DMS 273 (cell line): Measurements from ENCODE around the gene IRGC.

Source experiments
- DNase-seq: peaks from one replicate; lab custom pipeline; 2025; ENCODE audit not compliant: unreplicated experiment; lab: John Stamatoyannopoulos, UW

IRGC gene

DNA sequence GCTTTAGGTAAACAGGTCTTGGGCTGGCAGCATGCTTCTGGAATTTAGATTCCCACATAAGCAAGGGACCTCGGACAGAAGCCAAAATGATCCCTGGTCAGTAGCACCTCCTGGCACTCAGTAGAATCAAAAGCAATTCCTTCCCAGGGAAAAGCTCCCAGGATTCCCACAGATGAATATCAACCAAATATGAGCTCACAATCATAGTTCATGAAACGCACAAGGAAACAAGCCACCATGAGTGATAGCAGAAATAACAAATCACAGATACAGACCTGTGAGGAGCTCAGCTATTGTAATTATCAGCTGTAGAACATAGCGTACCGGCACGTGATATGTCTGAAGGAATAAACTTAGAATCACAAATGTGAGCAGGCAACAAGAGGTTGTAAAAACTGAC is 24.1 kb upstream of the IRGC start:
- no peak for DNase-seq

DNA sequence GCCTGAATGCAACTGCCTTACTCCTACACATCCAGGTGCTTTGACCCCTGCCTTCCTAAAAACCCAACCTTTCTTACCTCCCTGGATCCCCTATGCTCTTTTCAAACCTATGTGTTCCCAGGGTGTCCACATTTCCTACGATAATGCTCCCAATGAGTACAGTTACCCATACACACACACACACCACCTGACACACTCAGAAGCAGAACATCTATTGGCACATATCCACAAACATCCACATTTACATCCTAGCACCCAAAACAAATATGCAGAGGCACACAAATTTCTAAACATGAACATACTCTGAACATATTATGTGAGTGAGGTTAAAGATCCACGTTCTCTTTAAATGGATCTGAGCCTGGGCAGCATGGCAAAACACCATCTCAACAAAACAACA is 23.5 kb upstream of the IRGC start:
- no peak for DNase-seq

DNA sequence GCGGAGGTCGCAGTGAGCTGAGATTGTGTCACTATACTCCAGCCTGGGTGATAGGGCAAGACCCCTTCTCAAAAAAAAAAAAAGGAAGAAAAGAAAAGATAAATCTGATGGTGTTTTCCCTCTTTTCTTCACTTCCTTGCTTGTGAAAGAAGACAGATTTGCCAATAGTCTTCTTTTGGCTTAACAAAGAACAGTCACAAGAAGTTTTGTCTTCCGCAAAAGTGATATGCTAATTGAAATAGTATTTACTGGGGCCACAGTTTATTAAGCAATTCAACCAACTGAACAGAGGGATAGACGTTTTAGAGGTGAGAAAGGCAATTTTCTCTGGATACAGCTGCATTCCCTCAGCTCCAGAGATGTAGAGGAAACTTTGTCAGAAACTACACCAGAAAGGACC is 23.0 kb upstream of the IRGC start:
- DNase-seq: no peak

DNA sequence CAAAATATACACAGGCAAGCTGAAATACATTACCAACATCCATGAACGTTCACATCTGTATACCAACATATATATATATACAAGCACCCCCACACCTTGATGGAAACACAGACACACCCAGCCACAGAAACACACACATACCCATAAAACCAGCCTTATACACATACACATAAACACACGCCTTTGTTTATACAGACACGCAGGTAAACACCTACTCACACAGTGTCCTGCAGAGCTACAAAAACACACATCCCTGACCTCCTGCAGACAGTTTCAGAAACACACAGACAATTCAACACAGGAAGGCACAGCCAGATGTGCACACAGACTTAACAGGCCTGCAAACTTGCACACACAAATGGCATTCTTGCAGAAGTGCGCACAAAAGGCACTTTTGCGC is 21.3 kb upstream of the IRGC start:
- no peak for DNase-seq

DNA sequence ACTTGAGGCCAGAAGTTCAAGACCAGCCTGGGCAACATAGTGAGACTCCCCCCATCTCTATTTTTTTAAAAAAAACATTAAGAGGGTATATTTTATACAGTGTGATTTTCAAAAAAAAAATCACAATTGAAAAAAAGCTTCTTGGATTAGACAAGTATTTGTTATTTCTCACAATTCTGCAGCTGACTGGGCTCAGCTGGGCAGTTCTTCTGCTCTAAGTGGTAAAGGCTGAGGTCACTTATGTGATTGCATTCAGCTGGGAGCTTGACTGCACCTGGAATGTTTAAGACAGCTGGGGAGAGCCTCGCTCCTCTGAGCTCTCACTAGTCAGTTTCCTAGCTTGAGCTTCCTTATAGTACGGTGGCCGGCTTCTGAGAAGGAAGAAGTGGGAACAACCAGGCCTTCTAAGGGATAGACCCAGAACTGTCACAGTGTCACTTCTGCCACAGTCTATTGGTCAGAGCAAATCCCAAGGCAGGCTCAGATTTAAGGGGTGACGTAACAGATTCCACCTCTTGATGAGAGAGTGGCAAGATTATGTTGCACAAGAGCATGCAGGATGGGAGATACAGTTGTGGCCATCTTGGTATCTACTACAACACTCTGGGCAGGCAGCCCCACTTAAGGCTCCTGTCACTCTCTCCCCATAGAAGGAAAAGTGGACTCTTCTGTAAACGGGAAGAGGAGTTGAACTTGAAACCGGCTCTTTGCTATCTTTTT is 19.7 kb upstream of the IRGC start:
- no peak for DNase-seq

DNA sequence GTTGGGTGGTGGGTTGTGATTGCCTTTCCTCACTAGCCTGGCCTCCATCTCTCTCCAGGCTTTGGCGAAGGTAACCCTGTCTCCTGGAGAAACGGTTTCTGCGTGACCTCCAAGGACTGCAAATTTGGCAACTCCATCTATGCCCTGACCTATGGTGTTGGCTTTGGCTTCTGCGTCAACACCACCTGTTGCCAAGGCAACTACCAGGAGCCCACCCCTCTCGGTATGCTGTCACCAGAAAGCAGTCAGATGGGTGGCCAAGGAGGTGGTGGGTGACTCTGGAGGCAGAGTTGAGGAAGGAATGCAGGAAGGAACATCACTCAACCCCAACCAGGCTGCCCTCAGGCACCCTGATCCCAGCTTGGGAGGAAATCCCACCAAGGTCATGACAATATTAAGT is 18.6 kb upstream of the IRGC start:
- DNase-seq: no peak

DNA sequence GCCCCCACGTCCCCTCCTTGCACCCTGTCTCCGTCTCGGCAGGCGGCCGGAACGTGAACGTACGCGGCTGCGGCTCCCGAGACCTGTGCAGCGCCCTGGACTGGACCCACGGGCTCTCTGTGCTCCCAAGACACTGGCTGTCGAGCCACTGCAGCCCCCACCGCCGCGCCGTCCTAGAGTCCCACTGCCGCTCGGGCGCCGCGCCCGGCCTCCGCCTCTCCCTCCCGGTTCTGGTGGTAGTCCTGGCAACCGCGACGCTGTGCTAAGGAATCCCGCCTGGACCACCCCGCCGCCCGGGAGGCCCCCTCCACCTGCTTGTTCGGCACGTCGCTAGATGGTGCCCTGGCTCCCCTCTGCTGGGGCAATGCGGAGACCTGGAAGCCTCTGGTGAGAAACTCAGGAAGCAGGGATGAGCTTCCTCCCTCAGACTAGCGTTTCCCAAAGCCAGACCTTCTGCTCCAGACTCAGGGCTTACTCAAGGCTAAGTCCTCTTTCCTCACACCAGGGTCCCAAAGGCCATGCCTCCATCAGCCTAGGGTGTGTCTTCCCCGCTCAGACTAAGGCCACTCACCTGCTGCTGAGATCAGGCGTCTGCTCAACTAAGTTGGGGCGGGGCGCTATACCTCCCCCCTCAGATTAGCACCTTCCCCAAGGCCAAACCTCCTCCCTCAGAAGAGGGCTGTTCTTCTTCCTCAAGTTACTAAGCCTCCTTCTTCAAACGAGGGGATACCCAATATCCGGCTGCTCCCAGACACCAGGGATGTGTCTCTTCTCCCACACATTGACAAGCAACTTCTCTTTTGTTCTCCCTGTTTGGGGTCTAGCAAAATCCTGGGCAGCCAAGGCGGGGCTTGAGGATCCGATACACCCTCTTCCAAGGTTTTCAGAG is 16.1 kb upstream of the IRGC start:
- peak; percentile 56 for DNase-seq

DNA sequence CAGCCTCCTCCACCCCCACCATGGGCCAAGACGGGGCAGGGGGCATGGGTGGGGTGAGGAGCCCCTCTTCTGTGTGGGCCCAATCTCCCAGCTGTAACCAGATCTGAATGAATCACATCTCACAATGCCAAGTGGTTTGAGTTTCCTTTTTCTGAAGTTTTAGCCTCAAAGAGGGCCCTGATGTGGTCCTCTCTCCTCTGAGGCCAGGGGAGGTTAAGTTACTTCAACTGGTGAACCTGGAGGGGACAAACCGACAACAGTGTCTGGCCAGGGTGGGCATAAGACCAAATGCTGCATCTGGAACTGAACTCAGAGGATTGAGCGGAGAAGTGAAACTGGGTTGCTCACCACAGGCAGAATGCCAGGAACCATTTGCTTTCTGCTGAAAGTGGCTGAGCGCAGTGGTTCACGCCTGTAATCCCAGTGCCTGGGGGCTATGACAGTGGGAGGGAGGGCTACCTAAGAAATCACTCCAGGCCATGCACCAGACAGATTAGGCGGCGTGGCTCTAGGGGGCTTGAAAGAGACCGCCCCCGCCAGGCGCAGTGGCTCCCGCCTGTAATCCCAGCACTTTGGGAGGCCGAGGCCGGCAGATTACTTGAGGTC is 15.4 kb upstream of the IRGC start:
- no peak for DNase-seq

DNA sequence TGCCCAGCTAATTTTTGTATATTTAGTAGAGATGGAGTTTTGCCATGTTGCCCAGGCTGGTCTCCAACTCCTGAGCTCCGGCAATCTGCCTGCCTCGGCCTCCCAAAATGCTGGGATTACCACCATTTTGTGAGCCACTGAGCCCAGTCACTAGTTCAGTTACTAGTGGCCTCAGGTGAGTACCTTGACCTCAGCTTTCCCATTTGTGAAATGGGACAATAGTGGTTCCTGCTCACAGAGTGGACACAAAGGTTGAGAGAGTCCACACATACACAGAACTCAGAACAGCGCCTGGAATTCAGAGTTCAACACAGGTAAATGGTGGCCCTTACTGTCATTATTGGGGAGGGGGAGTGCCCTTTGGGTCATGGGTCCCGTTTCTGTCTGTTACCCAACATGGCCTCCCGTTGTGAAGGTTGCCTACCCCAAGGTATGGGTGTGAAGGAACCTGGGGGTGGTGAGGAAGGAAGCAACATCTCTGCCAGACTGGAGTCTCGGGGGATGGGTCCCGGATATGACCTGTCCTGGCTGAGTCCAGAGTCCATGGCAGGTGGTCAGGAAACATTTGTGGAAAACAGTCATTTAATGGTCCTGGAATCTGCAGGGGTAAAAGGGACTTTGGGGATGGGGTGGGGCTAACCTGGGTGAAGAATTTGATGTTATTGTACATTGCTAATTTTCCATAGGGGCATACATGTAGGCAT is 11.7 kb upstream of the IRGC start:
- DNase-seq: no peak

DNA sequence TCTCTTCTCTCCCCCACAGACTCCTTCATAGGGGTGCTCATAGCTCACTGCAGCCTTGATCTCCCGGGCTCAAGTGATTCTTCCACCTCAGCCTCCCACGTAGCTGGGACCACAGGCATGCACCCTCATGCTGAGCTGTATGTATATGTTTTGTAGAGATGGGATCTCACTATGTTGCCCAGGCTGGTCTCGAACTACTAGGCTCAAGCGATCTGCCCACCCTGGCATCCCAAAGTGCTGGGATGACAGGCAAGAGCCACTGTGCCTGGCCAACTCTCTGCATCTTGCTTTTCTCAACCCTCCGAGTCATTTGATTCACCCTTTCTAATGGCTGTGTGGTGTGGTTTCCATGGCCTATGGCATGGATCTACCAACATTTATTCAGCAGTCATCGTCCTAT is 10.1 kb upstream of the IRGC start:
- DNase-seq: no peak

DNA sequence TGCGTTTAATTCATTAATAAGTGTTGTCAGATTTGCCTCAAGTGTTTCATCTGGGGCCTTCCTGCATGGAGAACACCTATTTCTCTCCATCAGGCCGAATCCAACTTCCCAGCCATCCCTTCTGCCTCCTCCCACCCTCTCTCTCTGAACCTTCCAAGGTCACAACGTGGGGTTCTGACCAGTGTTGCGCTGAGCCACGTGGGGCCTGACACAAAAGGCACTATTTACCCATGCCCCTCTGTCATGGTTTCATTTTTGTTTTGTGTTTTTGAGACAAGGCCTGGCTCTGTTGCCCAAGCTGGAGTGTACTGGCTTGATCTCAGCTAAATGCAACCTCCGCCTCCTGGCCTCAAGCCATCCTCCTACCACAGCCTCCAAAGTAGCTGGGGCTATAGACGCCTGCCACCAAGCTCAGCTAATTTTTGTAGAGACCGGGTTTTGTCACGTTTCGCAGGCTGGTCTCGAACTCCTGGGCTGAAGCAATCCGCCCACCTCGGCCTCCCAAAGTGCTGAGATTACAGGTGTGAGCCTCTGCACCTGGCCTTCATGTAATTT is 8.6 kb upstream of the IRGC start:
- no peak for DNase-seq

DNA sequence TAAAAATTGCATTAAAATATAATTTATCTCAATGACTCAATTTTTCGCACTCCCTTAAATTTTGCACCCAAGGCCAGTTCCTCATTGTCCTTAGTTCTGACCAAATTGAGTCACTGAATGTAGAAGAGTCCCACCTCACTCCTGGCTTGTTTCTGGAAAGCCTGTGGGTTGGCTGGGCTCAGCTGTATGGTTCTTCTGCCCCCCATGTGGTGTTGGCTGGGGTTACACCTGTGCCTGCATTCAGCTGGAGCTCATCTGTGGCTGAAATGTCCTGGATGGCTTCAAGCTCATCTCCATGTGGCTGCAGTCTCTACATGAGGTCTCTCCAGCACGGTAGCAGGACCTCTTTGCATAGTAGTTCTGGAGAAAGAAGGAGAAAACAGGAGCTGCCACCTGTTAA is 7.2 kb upstream of the IRGC start:
- no peak for DNase-seq

DNA sequence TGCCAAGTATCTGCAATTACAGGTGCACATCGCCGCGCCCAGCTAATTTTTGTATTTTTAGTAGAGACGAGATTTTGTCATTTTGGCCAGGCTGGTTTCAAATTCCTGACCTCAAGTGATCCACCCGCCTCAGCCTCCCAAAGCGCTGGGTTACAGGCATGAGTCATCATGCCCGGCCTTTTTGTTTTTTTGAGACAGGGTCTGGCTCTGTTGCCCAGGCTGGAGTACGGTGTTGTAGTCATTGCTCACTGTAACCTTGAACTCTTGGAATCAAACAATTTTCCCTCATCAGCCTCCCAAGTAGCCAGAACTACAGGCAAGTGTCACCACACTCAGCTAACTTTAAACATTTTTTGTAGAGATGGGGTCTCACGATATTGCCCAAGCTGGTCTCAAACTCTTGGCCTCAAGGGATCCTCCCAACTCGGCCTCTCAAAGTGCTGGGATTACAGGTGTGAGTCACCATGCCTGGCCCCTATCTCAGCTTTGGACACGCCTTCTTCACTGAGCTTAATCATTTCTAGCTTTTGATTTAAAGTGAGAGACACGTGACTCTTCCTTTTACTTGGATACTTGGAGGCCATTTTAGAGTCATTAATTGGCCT is 4.0 kb upstream of the IRGC start:
- DNase-seq: no peak

DNA sequence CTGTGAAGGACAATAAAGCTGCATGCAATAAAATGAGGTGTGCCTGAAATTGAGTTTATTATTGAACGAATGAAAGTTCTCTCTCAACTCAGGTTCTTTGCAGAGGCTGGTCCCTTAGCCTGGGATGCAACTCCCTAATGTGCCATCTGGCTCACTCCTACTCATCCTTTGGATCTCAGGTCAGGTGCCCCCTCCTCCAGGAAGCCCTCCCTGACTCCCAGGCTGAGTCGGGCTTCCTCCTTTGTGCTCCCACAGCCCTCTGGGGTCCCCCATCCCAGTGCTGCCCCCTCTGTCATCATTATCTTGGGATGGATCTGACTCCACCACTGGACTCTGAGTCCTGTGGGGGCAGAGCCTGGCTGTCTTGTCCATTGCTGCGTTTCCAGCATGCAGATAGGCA is 2.7 kb upstream of the IRGC start:
- no peak for DNase-seq

DNA sequence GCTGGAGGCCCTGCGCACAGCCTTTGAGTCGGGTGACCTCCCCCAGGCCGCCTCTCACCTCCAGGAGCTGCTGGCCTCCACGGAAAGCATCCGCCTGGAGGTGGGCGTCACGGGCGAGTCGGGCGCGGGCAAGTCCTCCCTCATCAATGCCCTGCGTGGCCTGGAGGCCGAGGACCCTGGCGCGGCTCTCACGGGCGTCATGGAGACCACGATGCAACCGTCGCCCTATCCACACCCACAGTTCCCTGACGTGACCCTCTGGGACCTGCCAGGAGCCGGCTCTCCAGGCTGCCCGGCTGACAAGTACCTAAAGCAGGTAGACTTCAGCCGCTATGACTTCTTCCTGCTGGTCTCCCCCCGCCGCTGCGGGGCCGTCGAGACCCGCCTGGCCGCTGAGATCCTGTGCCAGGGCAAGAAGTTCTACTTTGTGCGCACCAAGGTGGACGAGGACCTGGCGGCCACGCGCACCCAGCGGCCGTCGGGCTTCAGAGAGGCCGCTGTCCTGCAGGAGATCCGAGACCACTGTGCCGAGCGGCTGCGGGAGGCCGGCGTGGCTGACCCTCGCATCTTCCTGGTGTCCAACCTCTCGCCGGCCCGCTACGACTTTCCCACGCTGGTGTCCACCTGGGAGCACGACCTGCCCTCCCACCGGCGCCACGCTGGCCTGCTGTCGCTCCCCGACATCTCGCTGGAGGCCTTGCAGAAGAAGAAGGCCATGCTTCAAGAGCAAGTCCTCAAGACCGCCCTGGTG is 2.9 kb downstream of the IRGC start:
- no peak for DNase-seq

DNA sequence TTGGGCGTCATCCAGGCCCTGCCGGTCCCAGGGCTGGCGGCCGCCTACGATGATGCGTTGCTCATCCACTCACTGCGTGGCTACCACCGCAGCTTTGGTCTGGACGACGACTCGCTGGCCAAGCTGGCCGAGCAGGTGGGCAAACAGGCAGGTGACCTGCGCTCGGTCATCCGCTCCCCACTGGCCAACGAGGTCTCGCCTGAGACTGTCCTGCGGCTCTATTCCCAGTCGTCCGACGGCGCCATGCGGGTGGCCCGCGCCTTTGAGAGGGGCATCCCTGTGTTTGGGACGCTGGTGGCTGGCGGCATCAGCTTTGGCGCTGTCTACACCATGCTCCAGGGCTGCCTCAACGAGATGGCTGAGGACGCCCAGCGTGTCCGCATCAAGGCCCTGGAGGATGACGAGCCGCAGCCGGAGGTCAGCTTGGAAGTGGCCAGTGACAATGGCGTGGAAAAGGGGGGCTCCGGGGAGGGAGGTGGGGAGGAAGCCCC is 3.5 kb downstream of the IRGC start:
- no peak for DNase-seq

DNA sequence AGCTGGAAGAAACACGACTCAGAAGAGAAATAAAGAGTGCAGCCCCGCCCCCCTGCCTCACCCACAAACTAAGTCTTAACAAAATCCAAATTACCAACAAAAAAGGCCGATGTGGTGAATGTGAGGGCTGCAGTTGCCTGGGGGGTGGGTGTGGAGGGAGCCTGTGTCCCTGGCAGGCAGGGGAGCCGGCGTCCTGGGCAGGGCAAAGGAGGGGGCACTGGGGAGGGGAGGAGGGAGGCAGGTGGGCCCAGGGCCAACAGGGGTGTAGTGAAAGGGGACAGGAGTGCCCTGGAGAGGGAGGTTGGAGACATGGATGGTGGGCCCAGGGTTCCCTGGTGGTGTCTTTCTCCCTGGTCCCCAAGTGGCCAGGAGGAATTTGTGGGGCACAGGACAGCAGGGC is 4.0 kb downstream of the IRGC start:
- no peak for DNase-seq

DNA sequence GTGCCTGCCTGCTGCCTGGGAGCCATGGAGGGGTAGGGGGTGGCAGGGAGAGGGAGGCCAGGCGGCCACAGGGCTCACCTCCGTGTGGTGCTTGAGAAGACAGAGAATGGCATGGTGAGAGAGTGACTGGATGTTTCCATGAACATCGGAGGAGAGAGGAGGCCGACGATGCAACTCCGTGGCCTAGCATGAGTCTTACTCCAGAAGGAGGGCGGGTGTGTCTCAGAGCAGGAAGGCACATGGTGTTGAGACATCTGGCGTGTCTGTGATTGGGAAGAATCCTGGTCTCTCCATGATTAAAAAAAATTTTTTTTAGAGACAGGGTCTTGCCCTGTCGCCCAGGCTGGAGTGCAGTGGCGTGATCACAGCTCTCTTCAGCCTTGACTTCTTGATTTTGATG is 5.1 kb downstream of the IRGC start:
- DNase-seq: no peak

DNA sequence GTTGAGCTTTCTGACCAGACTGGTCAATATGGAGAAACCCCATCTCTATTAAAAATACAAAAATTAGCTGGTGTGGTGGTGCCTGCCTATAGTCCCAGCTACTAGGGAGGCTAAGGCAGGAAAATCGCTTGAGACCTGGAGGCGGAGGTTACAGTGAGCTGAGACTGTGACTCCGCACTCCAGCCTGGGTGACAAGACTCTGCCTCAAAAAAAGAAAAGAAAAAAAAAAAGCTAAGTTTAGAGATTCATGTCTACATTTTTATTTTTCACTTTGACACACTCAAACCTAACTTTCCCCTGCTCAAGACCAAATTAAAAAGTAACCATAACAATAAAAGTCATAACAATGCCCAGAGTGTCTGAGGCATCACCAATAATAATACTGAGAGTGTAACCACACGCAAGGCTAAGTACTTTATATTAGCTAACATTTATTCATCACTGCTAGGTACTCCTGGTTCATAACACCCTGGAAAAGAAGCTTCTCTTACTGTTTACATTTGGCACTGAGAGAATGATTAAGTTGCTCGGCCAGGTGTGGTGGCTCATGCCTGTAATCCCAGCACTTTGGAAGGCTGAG is 5.7 kb downstream of the IRGC start:
- no peak for DNase-seq

DNA sequence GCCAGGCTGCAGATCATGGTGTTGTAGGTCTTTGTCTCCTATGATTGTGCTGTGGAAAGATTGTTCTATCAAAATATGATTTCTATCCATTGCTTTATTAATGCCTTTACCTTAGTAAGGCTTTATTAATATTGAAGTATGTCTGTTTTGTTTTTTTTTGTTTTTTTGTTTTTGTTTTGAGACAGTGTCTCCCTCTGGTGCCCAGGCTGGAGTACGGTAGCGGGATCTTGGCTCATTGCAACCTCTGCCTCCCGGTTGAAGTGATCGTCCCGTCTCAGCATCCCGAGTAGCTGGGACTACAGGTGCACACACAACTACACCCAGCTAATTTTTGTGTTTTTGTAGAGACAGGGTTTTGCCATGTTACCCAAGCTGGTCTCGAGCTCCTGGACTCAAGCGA is 7.7 kb downstream of the IRGC start:
- no peak for DNase-seq
